Omental fat pad (tissue), 4 donors: Measurements from ENCODE around the gene NEK5. TPM values are rescaled to one million over a fixed set of nuclear protein-coding genes. Genes with fewer than 3 reads are reported as not detected.

Source experiments
- ATAC-seq: fragments of 150-250 bp; one replicate; pipeline ENCODE4 v1.9.1; 2016; ENCODE audit warnings: mild to moderate bottlenecking, moderate library complexity; ENCODE audit not compliant: low FRiP score
- DNase-seq: peaks from one replicate; pipeline ENCODE4 v3.0.0-alpha.2; 2019; ENCODE audit warnings: low spot score
- total RNA-seq, 4 donors: library from RNA; depleted of rRNA; stranded (reverse); fragments of >200 nt; gene quantifications; one replicate each; pipeline ENCODE4 v1.1.0, GENCODE V29; 2016
- TF ChIP-seq, protein P1 (sequence below), 3 donors: fragments of 450-650 bp; IDR thresholded peaks; one replicate each; pipeline ENCODE4 v1.5.1; 2016 to 2017; ENCODE audit warnings: antibody characterized with exemption in 3 of 3, mild to moderate bottlenecking in 3 of 3, moderate library complexity in 2 of 3

The NEK5 gene
- total RNA-seq, 4 donors from 2014 or later: 0.32 to 2.5 (median 0.52) TPM

DNA sequence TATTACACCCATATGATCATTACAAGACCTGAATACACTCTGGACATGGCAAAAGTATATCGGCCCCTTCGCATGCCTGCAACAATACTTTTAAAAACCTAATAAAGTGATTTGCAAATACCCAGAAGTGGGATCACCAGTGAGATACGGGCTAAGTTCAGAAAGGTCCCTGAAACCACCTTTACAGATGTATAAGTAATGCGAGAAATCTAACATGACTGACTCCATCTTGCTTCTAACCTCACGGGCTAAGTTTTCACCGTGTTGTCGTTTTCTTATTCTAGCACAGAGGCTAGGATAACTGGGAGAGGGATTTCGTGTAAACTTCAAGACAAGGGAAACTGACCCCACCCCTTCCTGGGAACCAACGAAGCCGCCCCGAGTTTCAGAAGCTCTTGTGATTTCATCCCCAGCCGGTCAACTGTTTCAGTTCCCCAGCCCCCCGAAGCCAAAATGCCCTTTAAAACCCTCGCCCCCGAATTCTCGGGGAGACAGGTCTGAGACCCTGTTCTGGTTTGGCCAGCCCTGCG, 29.8 kb upstream of the NEK5 start:
- DNase-seq: no peak
- TF ChIP-seq, protein P1, sequence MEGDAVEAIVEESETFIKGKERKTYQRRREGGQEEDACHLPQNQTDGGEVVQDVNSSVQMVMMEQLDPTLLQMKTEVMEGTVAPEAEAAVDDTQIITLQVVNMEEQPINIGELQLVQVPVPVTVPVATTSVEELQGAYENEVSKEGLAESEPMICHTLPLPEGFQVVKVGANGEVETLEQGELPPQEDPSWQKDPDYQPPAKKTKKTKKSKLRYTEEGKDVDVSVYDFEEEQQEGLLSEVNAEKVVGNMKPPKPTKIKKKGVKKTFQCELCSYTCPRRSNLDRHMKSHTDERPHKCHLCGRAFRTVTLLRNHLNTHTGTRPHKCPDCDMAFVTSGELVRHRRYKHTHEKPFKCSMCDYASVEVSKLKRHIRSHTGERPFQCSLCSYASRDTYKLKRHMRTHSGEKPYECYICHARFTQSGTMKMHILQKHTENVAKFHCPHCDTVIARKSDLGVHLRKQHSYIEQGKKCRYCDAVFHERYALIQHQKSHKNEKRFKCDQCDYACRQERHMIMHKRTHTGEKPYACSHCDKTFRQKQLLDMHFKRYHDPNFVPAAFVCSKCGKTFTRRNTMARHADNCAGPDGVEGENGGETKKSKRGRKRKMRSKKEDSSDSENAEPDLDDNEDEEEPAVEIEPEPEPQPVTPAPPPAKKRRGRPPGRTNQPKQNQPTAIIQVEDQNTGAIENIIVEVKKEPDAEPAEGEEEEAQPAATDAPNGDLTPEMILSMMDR (IDR thresholded peaks at IDR 0.05): no peak
- no peak for ATAC-seq

DNA sequence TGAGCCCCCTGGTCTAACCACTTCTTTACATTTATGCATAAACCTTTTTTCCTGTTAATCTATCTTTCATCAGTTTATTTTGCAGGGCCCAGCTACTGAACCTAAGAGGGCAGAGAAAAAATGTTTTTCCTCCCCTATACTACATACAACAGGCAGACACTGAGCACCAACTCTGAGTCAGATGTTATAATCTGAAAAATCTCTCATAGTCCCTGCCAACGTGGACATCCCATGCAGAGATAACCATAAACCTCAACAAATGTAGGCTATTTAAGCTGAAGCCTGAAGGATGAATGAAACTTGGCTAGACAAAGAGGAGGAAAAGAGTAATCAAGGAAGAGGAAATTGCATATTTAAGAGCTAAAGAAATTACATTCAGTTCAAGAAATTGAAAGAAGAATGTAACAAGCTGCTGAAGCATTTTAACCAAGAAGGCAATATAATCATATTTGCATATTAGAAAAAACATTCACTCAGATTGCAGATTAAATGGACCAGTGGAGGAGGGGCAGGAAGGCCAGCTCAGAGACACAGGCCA, 27.9 kb upstream of the NEK5 start:
- ATAC-seq: no peak
- no peak for DNase-seq
- TF ChIP-seq, protein P1 (IDR thresholded peaks at IDR 0.05): no peak

DNA sequence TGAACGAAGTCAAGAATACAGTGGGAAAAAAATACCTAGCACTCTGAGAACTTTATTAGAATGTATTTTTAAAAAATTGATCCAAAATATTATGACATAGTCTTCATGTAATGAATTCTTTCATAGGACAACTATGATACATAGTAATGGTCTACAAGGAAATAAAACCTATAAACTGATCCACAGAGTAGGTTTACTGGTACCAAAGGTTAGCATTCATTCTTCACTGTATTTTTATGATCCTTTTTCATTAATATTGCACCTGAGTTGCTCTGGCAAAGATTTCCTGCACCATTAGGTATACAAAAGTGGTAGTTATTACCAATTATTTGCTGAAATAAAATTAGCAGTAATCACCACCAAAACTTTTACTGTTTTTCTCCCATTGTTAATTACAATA, 26.3 kb upstream of the NEK5 start:
- no peak for DNase-seq
- TF ChIP-seq, protein P1 (IDR thresholded peaks at IDR 0.05): no peak

DNA sequence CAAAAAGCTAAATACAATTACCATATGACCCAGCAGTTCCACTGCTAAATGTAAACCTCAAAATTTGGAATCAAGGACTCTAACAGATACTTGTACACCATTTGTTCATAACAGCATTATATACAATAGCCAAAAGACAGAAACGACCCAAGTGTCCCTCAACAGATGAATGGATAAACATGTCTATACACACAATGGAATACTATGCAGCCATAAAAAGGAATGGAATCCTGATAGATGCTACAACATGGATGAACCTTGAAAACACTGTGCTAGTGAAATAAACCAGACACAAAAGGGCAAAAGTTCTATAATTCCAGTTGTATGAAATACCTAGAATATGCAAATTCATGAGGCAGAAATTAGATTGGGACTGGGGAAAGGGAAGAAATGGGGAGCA, 18.4 kb upstream of the NEK5 start:
- ATAC-seq (no peak), DNase-seq (no peak)
- TF ChIP-seq, protein P1 (IDR thresholded peaks at IDR 0.05): no peak

More for the DNA sequence above, 26.3 kb upstream of the NEK5 start:
- no peak for ATAC-seq

DNA sequence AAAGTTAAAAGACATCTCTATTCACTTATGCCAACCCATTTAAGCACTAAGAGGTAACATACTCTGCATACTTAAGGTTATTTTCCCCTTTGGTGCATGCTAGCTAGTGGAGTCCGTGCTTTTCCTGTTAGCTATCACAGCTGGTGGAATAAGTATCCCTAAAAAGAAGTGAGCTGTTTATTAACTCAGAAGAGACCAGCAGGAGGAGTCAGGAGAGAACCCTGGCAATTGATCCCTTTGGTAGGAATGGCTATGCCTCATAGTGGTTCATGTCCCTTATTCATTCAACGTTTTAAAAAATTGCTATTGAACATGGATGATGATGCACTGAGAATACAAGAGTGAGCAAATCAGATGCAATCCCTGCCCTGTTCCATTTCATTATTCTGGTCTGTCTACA, 12.4 kb upstream of the NEK5 start:
- TF ChIP-seq, protein P1 (IDR thresholded peaks at IDR 0.05): no peak
- ATAC-seq: no peak
- no peak for DNase-seq

DNA sequence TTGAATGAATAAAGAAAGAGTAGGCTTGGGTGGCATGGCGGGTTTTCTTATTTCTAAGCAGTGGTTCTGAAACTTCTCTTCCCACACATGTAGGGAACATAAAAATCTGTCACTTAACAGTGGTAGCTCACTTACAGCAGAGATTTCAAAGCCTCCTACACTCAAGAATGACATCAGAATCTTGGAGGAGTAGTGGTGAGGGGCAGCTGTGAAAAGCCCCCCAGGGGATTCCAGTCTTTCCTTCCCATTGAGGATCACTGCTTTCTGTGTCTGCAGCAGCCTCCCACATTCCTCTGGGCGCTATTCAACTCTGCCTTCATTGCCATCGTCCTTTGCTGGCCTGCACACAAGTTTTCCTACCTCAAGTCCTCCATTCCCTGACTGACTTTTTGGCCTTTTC, 8.6 kb upstream of the NEK5 start:
- ATAC-seq: no peak
- DNase-seq: no peak
- TF ChIP-seq, protein P1 (IDR thresholded peaks at IDR 0.05): no peak

DNA sequence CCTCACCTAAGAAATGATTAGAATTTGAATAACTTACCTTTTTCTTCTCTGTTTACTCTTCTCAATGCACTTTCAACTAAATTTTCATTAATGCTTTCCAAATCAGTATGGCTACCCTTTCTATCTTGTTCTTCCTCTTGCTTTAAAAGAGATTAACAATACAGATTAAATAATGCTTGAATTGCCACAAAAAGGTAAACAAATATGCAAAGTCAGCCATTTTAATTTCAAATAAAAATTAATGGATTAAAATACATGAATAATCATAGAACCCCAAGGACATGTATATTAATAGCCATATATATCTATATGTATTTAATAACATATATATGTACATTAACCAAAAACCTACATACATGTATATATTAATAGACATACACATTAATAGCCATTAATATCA, 7.9 kb upstream of the NEK5 start:
- no peak for DNase-seq
- TF ChIP-seq, protein P1 (IDR thresholded peaks at IDR 0.05): no peak
- ATAC-seq: no peak
